Neural progenitor cell (in vitro differentiated cells): Measurements from ENCODE around the gene SUGCT. TPM values are rescaled to one million over a fixed set of nuclear protein-coding genes. Genes with fewer than 3 reads are reported as not detected.

ENCODE experiments used
- DNase-seq: peaks from one replicate; pipeline ENCODE4 v3.0.0-alpha.2; 2016; ENCODE audit warnings: low spot score
- H2AFZ ChIP-seq: fragments of 200-600 bp; sonication (generic); replicated peaks from 2 replicates; pipeline ENCODE4 v1.6.1; 2016; ENCODE audit warnings: antibody characterized with exemption
- H3F3A ChIP-seq: fragments of 200-600 bp; sonication (generic); 2 replicates; pipeline ENCODE4 v1.6.1; 2016; ENCODE audit warnings: antibody characterized with exemption, low read depth
- H3K27ac ChIP-seq: fragments of 200-600 bp; sonication (generic); 2 replicates; pipeline ENCODE4 v1.5.1; 2016; ENCODE audit warnings: mild to moderate bottlenecking
- H3K27me3 ChIP-seq: fragments of 200-600 bp; sonication (generic); 2 replicates; pipeline ENCODE4 v1.6.1; 2016; ENCODE audit warnings: mild to moderate bottlenecking, moderate library complexity
- H3K36me3 ChIP-seq: fragments of 200-600 bp; sonication (generic); 2 replicates; pipeline ENCODE4 v1.5.1; 2016
- H3K4me1 ChIP-seq: fragments of 200-600 bp; sonication (generic); 2 replicates; pipeline ENCODE4 v1.6.1; 2016; ENCODE audit warnings: mixed run types
- H3K4me2 ChIP-seq: fragments of 200-600 bp; sonication (generic); 2 replicates; pipeline ENCODE4 v1.6.1; 2016
- H3K4me3 ChIP-seq: fragments of 200-600 bp; sonication (generic); 2 replicates; pipeline ENCODE4 v1.5.1; 2016
- H3K79me2 ChIP-seq: fragments of 200-600 bp; sonication (generic); 2 replicates; pipeline ENCODE4 v1.6.1; 2016; ENCODE audit warnings: low read depth
- H3K9ac ChIP-seq: fragments of 200-600 bp; sonication (generic); 2 replicates; pipeline ENCODE4 v1.6.1; 2016
- H3K9me3 ChIP-seq: fragments of 200-600 bp; sonication (generic); 2 replicates; pipeline ENCODE4 v1.5.1; 2016; ENCODE audit warnings: low read depth
- H4K20me1 ChIP-seq: fragments of 200-600 bp; sonication (generic); 2 replicates; pipeline ENCODE4 v1.6.1; 2016; ENCODE audit warnings: low read depth
- H3K27ac Mint-ChIP-seq: 3 replicates; pipeline ENCODE4 v1.8.0; 2021; ENCODE audit warnings: mixed read lengths
- H3K27me3 Mint-ChIP-seq: 2 replicates; pipeline ENCODE4 v1.8.0; 2022; ENCODE audit warnings: low read depth, mild to moderate bottlenecking, inconsistent platforms, moderate library complexity, mixed read lengths; ENCODE audit not compliant: insufficient read depth
- H3K36me3 Mint-ChIP-seq: 3 replicates; pipeline ENCODE4 v1.8.0; 2021; ENCODE audit warnings: mixed read lengths
- H3K4me1 Mint-ChIP-seq: 3 replicates; pipeline ENCODE4 v1.8.0; 2021; ENCODE audit warnings: mixed read lengths
- H3K4me3 Mint-ChIP-seq: 3 replicates; pipeline ENCODE4 v1.8.0; 2021; ENCODE audit warnings: mild to moderate bottlenecking, moderate library complexity, mixed read lengths
- H3K9me3 Mint-ChIP-seq: 3 replicates; pipeline ENCODE4 v1.8.0; 2020; ENCODE audit warnings: mixed read lengths
- CTCF ChIP-seq: fragments of 200-600 bp; sonication (generic); IDR thresholded peaks from 2 replicates; pipeline ENCODE4 v1.5.1; 2017; ENCODE audit warnings: antibody characterized with exemption, mild to moderate bottlenecking
- EZH2 ChIP-seq: fragments of 200-600 bp; sonication (generic); IDR thresholded peaks from 2 replicates; pipeline ENCODE4 v1.6.1; 2017; ENCODE audit warnings: antibody characterized with exemption, mild to moderate bottlenecking, moderate library complexity
- EZH2phosphoT487 ChIP-seq: fragments of 200-600 bp; sonication (generic); IDR thresholded peaks from 2 replicates; pipeline ENCODE4 v1.6.1; 2017; ENCODE audit warnings: antibody characterized with exemption
- total RNA-seq: library from RNA; depleted of rRNA; stranded (reverse); fragments of >200 nt; gene quantifications from 2 replicates; pipeline ENCODE4 v1.2.3, GENCODE V29; 2015; ENCODE audit warnings: low replicate concordance

SUGCT gene
- total RNA-seq, 1 donor from 2014 or later = 10.1 TPM

- no peak overlapping the region for H2AFZ ChIP-seq
- no peaks in the 10 kb centered on the region for H3K27me3 ChIP-seq
- no peak overlapping the region for H3K4me3 ChIP-seq
- Mint-ChIP-seq H3K4me3 (no peak overlapping the region), H3K27ac (no peak overlapping the region), H3K9me3 (peaks cover 7% of the 10 kb centered on the region), H3K27me3 (no peaks in the 10 kb centered on the region), H3K4me1 (no peaks in the 10 kb centered on the region), H3K36me3 (peaks cover 1% of the 10 kb centered on the region)
- H3K79me2 ChIP-seq = no peaks in the 10 kb centered on the region
- H3K9me3 ChIP-seq = no peaks in the 10 kb centered on the region
- no peaks in the 10 kb centered on the region for H3K4me1 ChIP-seq
- no peaks in the 10 kb centered on the region for H3K36me3 ChIP-seq
- H4K20me1 ChIP-seq = no peaks in the 10 kb centered on the region
- no peak for DNase-seq
- no peak overlapping the region for H3K4me2 ChIP-seq
- TF ChIP-seq EZH2phosphoT487 = no peak
- no peak for TF ChIP-seq CTCF
- H3K27ac ChIP-seq = no peak overlapping the region
- H3K9ac ChIP-seq = no peak overlapping the region
- H3F3A ChIP-seq = no peaks in the 10 kb centered on the region
Measured at GRCh38 chr7:40279991-40280390, 145.2 kb downstream of the SUGCT start.

- Histone ChIP-seq H3K36me3 (no peaks in the 10 kb centered on the region), H3K9me3 (no peaks in the 10 kb centered on the region), H2AFZ (no peak overlapping the region), H3F3A (no peaks in the 10 kb centered on the region), H3K27me3 (no peaks in the 10 kb centered on the region), H3K4me1 (no peaks in the 10 kb centered on the region), H3K9ac (no peak overlapping the region), H3K27ac (no peak overlapping the region), H3K4me2 (no peak overlapping the region), H3K4me3 (no peak overlapping the region), H3K79me2 (no peaks in the 10 kb centered on the region), H4K20me1 (no peaks in the 10 kb centered on the region)
- H3K36me3 Mint-ChIP-seq = peaks cover 1% of the 10 kb centered on the region
- no peaks in the 10 kb centered on the region for H3K4me1 Mint-ChIP-seq
- TF ChIP-seq CTCF (no peak), EZH2phosphoT487 (no peak), EZH2 (no peak)
- no peak overlapping the region for H3K27ac Mint-ChIP-seq
- H3K27me3 Mint-ChIP-seq = no peaks in the 10 kb centered on the region
- H3K9me3 Mint-ChIP-seq = peaks cover 7% of the 10 kb centered on the region
- no peak for DNase-seq
- H3K4me3 Mint-ChIP-seq = no peak overlapping the region
Measured at GRCh38 chr7:40282858-40283257, 148.1 kb downstream of the SUGCT start.

- no peaks in the 10 kb centered on the region for H3K36me3 ChIP-seq
- no peaks in the 10 kb centered on the region for H3K9me3 ChIP-seq
- no peaks in the 10 kb centered on the region for H4K20me1 ChIP-seq
- Mint-ChIP-seq H3K27me3 (no peaks in the 10 kb centered on the region), H3K4me3 (no peak overlapping the region), H3K27ac (no peak overlapping the region), H3K4me1 (no peaks in the 10 kb centered on the region), H3K9me3 (peaks cover 7% of the 10 kb centered on the region), H3K36me3 (peaks cover 1% of the 10 kb centered on the region)
- no peak overlapping the region for H2AFZ ChIP-seq
- no peak overlapping the region for H3K27ac ChIP-seq
- TF ChIP-seq EZH2 = no peak
- no peak for TF ChIP-seq CTCF
- TF ChIP-seq EZH2phosphoT487 = no peak
- no peaks in the 10 kb centered on the region for H3K27me3 ChIP-seq
- no peak overlapping the region for H3K4me2 ChIP-seq
- DNase-seq = no peak
- no peaks in the 10 kb centered on the region for H3K4me1 ChIP-seq
- H3F3A ChIP-seq = no peaks in the 10 kb centered on the region
- H3K4me3 ChIP-seq = no peak overlapping the region
- H3K79me2 ChIP-seq = no peaks in the 10 kb centered on the region
- no peak overlapping the region for H3K9ac ChIP-seq
Measured at GRCh38 chr7:40283391-40283790, 148.6 kb downstream of the SUGCT start.

- Histone ChIP-seq H3K27me3 (no peaks in the 10 kb centered on the region), H2AFZ (no peak overlapping the region), H3F3A (no peaks in the 10 kb centered on the region), H3K4me3 (no peak overlapping the region), H3K9ac (no peak overlapping the region), H3K27ac (no peak overlapping the region), H3K4me1 (no peaks in the 10 kb centered on the region), H3K9me3 (no peaks in the 10 kb centered on the region), H3K36me3 (no peaks in the 10 kb centered on the region), H4K20me1 (no peaks in the 10 kb centered on the region), H3K4me2 (no peak overlapping the region), H3K79me2 (no peaks in the 10 kb centered on the region)
- DNase-seq = no peak
- Mint-ChIP-seq H3K27me3 (no peaks in the 10 kb centered on the region), H3K36me3 (no peaks in the 10 kb centered on the region), H3K4me3 (no peak overlapping the region), H3K27ac (no peak overlapping the region), H3K9me3 (no peaks in the 10 kb centered on the region), H3K4me1 (no peaks in the 10 kb centered on the region)
- TF ChIP-seq EZH2phosphoT487 (no peak), CTCF (no peak)
Measured at GRCh38 chr7:40288827-40289226, 154.0 kb downstream of the SUGCT start.
